ENCODE data around the gene G6PD. TPM values are rescaled to one million over a fixed set of nuclear protein-coding genes. Genes with fewer than 3 reads are reported as not detected.

The G6PD gene
- total and polyA plus RNA-seq, 10 of the 15 experiments (the other 5 are each of a cell fraction or from before 2014, with no cell fraction given), result 1.6 to 62.5 (median 28.4) TPM

- ChIA-PET CTCF (no interaction called here), RAD21 (ENCODE audit: unreplicated experiment) (no interaction called here), POLR2A (no interaction called here), SMC1A (ENCODE audit: uncharacterized antibody, unreplicated experiment) (no interaction called here)
- intact Hi-C loops (cut with micrococcal nuclease; ENCODE audit: unreplicated experiment), result no loop called here
- Histone ChIP-seq H3K9ac (ENCODE audit: control insufficient read depth, insufficient read depth, low read length) (no peak overlapping the region), H3K79me2 (ENCODE audit: control insufficient read depth, insufficient read depth, low read length) (no peaks in the 10 kb centered on the region), H3K27me3 (replicated peaks in 1 of 2; ENCODE audit: control insufficient read depth in 2 of 2, insufficient read depth in 2 of 2, low read length in 1 of 2) (no peaks in the 10 kb centered on the region), H2AFZ (ENCODE audit: control insufficient read depth, low read depth, low read length) (no peak overlapping the region), H3K4me1 (ENCODE audit: control insufficient read depth, insufficient read depth, low read length) (no peaks in the 10 kb centered on the region), H3K4me2 (ENCODE audit: control insufficient read depth, insufficient read depth) (no peak overlapping the region), H3K27ac (ENCODE audit: control insufficient read depth, insufficient read depth) (no peak overlapping the region), H4K20me1 (ENCODE audit: control insufficient read depth, insufficient read depth) (no peaks in the 10 kb centered on the region), H3K36me3 (ENCODE audit: control insufficient read depth in 2 of 2, insufficient read depth in 2 of 2, low read length in 1 of 2) (no peaks in the 10 kb centered on the region), H3K4me3 (no peak overlapping the region), H3K9me3 (replicated peaks; ENCODE audit: control insufficient read depth, insufficient read depth, low read length) (no peaks in the 10 kb centered on the region; the same call in 2 of the 3 replicates)
- DNase-seq (ENCODE audit: low read depth, low spot score) (no peak), ATAC-seq (no peak), FAIRE-seq (no peak)
- 83% methylated on average over 12 of the region's 12 CpGs for WGBS (ENCODE audit: insufficient coverage, insufficient replicate concordance, low lambda C conversion rate, missing lambda C conversion rate)
- no TSS peak for BruUV-seq (replicated peaks)
- in situ Hi-C loops (cut with MboI), result no loop called here
- TF ChIP-seq NR2F1 (conservative IDR thresholded peaks at IDR 0.05) (no peak), HCFC1 (IDR thresholded peaks at IDR 0.05; ENCODE audit: low read length) (no peak), NFIC (IDR thresholded peaks at IDR 0.05; ENCODE audit: low read depth, low read length) (no peak), CUX1 (IDR thresholded peaks at IDR 0.05; ENCODE audit: insufficient replicate concordance, low read depth, low read length) (no peak), SUZ12 (IDR thresholded peaks at IDR 0.05; ENCODE audit: unreplicated experiment) (no peak), KAT2A (conservative IDR thresholded peaks at IDR 0.05; ENCODE audit: control insufficient read depth, low read depth, low read length) (no peak)
Measured at GRCh38 chrX:154505734-154506133, 40.9 kb downstream of the G6PD start.
